ENCODE measurements around the gene ADAP2. TPM values are rescaled to one million over a fixed set of nuclear protein-coding genes. Genes with fewer than 3 reads are reported as not detected.

ADAP2 gene
- 1 to 10 TPM; 1.7 to 2.3 TPM for total RNA-seq
- not detected for polyA plus RNA-seq

GRCh38 chr17:30921544-30922196 is at the start of gene ADAP2:
Gene ADAP2 (plus strand): TSS chr17:30921945. CDS start chr17:30922015, 70 bp downstream.
- H3K9me3 ChIP-seq (ENCODE audit: low read length): no peaks in the 10 kb centered on the region
- no peaks in the 10 kb centered on the region for H3K36me3 ChIP-seq (ENCODE audit: insufficient read depth, low read length)
- peak within 1 kb of the TSS; percentile 20 to 79 (median 68) for H3K4me3 Mint-ChIP-seq
- POLR2A ChIA-PET: no interaction called here
- no peaks in the 10 kb centered on the region for H3K36me3 Mint-ChIP-seq
- H3K9me3 Mint-ChIP-seq: no peaks in the 10 kb centered on the region
- no peak within 1 kb of the TSS for H3K27ac ChIP-seq (ENCODE audit: low read depth, low read length)
- H3K27me3 Mint-ChIP-seq: peaks cover 46 to 47% of the 10 kb centered on the region in 2 donors
- peaks cover 9 to 19% (median 15%) of the 10 kb centered on the region in 3 donors for H3K4me1 Mint-ChIP-seq
- no peaks in the 10 kb centered on the region for H3K4me1 ChIP-seq (ENCODE audit: insufficient read depth, low read length)
- CTCF ChIA-PET: no interaction called here
- H3K27me3 ChIP-seq (ENCODE audit: insufficient read depth, low read length, poor library complexity, severe bottlenecking): peaks cover 11% of the 10 kb centered on the region
- no peak within 1 kb of the TSS for H3K4me3 ChIP-seq (ENCODE audit: low read length)
- no peak for DNase-seq
- H3K27ac Mint-ChIP-seq: peak within 1 kb of the TSS in 1 of 8 donors; percentile 16

GRCh38 chr17:30886187-30886586 is 35.6 kb upstream of the ADAP2 start:
- CTCF ChIA-PET: no interaction called here
- no peak overlapping the region for H3K27ac Mint-ChIP-seq
- Histone ChIP-seq H3K9me3 (ENCODE audit: low read length) (no peaks in the 10 kb centered on the region), H3K4me3 (ENCODE audit: low read length) (no peak overlapping the region), H3K4me1 (ENCODE audit: insufficient read depth, low read length) (no peaks in the 10 kb centered on the region), H3K27me3 (ENCODE audit: insufficient read depth, low read length, poor library complexity, severe bottlenecking) (no peaks in the 10 kb centered on the region), H3K27ac (ENCODE audit: low read depth, low read length) (no peak overlapping the region), H3K36me3 (ENCODE audit: insufficient read depth, low read length) (no peaks in the 10 kb centered on the region)
- peaks cover 0 to 17% (median 2%) of the 10 kb centered on the region in 3 donors for H3K36me3 Mint-ChIP-seq
- no peaks in the 10 kb centered on the region for H3K9me3 Mint-ChIP-seq
- no peaks in the 10 kb centered on the region for H3K27me3 Mint-ChIP-seq
- POLR2A ChIA-PET: no interaction called here
- no peak overlapping the region for H3K4me3 Mint-ChIP-seq
- DNase-seq: no peak
- no peaks in the 10 kb centered on the region for H3K4me1 Mint-ChIP-seq

GRCh38 chr17:30894236-30894635 is 27.5 kb upstream of the ADAP2 start:
- H3K27ac ChIP-seq (ENCODE audit: low read depth, low read length): no peak overlapping the region
- H3K4me3 ChIP-seq (ENCODE audit: low read length): no peak overlapping the region
- DNase-seq: no peak
- Mint-ChIP-seq H3K27me3 (no peaks in the 10 kb centered on the region), H3K27ac (peak overlapping the region in 3 of 8 donors; percentile 7 to 46 (median 16)), H3K4me1 (peaks cover 0 to 3% (median 1%) of the 10 kb centered on the region in 3 donors), H3K36me3 (peaks cover 0 to 38% (median 3%) of the 10 kb centered on the region in 3 donors), H3K4me3 (no peak overlapping the region), H3K9me3 (no peaks in the 10 kb centered on the region)
- no peaks in the 10 kb centered on the region for H3K27me3 ChIP-seq (ENCODE audit: insufficient read depth, low read length, poor library complexity, severe bottlenecking)
- CTCF ChIA-PET: no interaction called here
- H3K36me3 ChIP-seq (ENCODE audit: insufficient read depth, low read length): peaks cover 9% of the 10 kb centered on the region
- no peaks in the 10 kb centered on the region for H3K4me1 ChIP-seq (ENCODE audit: insufficient read depth, low read length)
- POLR2A ChIA-PET: no interaction called here
- no peaks in the 10 kb centered on the region for H3K9me3 ChIP-seq (ENCODE audit: low read length)

GRCh38 chr17:30897311-30897710 is 24.4 kb upstream of the ADAP2 start:
- CTCF ChIA-PET: no interaction called here
- Mint-ChIP-seq H3K27ac (no peak overlapping the region), H3K4me3 (no peak overlapping the region), H3K36me3 (peaks cover 0 to 55% (median 15%) of the 10 kb centered on the region in 3 donors), H3K27me3 (no peaks in the 10 kb centered on the region), H3K9me3 (no peaks in the 10 kb centered on the region), H3K4me1 (peaks cover 16 to 18% (median 18%) of the 10 kb centered on the region in 3 donors)
- Histone ChIP-seq H3K36me3 (ENCODE audit: insufficient read depth, low read length) (peaks cover 10% of the 10 kb centered on the region), H3K4me1 (ENCODE audit: insufficient read depth, low read length) (no peaks in the 10 kb centered on the region), H3K27me3 (ENCODE audit: insufficient read depth, low read length, poor library complexity, severe bottlenecking) (no peaks in the 10 kb centered on the region), H3K9me3 (ENCODE audit: low read length) (no peaks in the 10 kb centered on the region), H3K27ac (ENCODE audit: low read depth, low read length) (no peak overlapping the region), H3K4me3 (ENCODE audit: low read length) (no peak overlapping the region)
- DNase-seq: no peak
- POLR2A ChIA-PET: no interaction called here

GRCh38 chr17:30905742-30906100 is 16.0 kb upstream of the ADAP2 start:
- H3K4me3 Mint-ChIP-seq: peak overlapping the region; percentile 91 to 99 (median 94)
- peak overlapping the region; percentile 84 to 97 (median 95) for H3K27ac Mint-ChIP-seq
- H3K9me3 Mint-ChIP-seq: no peaks in the 10 kb centered on the region
- Histone ChIP-seq H3K9me3 (ENCODE audit: low read length) (no peaks in the 10 kb centered on the region), H3K4me1 (ENCODE audit: insufficient read depth, low read length) (peaks cover 20% of the 10 kb centered on the region), H3K36me3 (ENCODE audit: insufficient read depth, low read length) (peaks cover 3% of the 10 kb centered on the region), H3K27me3 (ENCODE audit: insufficient read depth, low read length, poor library complexity, severe bottlenecking) (no peaks in the 10 kb centered on the region), H3K27ac (ENCODE audit: low read depth, low read length) (peak overlapping the region; percentile 89), H3K4me3 (ENCODE audit: low read length) (peak overlapping the region; percentile 98)
- CTCF ChIA-PET: no interaction called here
- peak in 1 of 5 donors; percentile 1 for DNase-seq
- no peaks in the 10 kb centered on the region for H3K27me3 Mint-ChIP-seq
- peaks cover 0 to 40% (median 16%) of the 10 kb centered on the region in 3 donors for H3K36me3 Mint-ChIP-seq
- POLR2A ChIA-PET: no interaction called here
- H3K4me1 Mint-ChIP-seq: peaks cover 46 to 57% (median 55%) of the 10 kb centered on the region in 3 donors

GRCh38 chr17:30906101-30906911 is 15.4 kb upstream of the ADAP2 start, which contains the start of gene TEFM:
Gene TEFM (minus strand): TSS chr17:30906238. CDS start chr17:30906198, 40 bp downstream.
- H3K27ac Mint-ChIP-seq: peak within 1 kb of the TSS; percentile 84 to 97 (median 95)
- Histone ChIP-seq H3K27ac (ENCODE audit: low read depth, low read length) (peak within 1 kb of the TSS; percentile 89), H3K36me3 (ENCODE audit: insufficient read depth, low read length) (peaks cover 3% of the 10 kb centered on the region), H3K9me3 (ENCODE audit: low read length) (no peaks in the 10 kb centered on the region), H3K4me3 (ENCODE audit: low read length) (peak within 1 kb of the TSS; percentile 98), H3K4me1 (ENCODE audit: insufficient read depth, low read length) (peaks cover 20% of the 10 kb centered on the region), H3K27me3 (ENCODE audit: insufficient read depth, low read length, poor library complexity, severe bottlenecking) (no peaks in the 10 kb centered on the region)
- ChIA-PET POLR2A (no interaction called here), CTCF (no interaction called here)
- no peaks in the 10 kb centered on the region for H3K9me3 Mint-ChIP-seq
- peaks cover 0 to 36% (median 16%) of the 10 kb centered on the region in 3 donors for H3K36me3 Mint-ChIP-seq
- H3K4me3 Mint-ChIP-seq: peak within 1 kb of the TSS; percentile 91 to 99 (median 94)
- peak; percentile 70 to 88 (median 81) for DNase-seq
- no peaks in the 10 kb centered on the region for H3K27me3 Mint-ChIP-seq
- H3K4me1 Mint-ChIP-seq: peaks cover 43 to 53% (median 52%) of the 10 kb centered on the region in 3 donors

GRCh38 chr17:30908717-30909420 is 12.9 kb upstream of the ADAP2 start:
- ChIA-PET POLR2A (no interaction called here), CTCF (interaction anchor here (0.6 to 0.7 kb wide), 2 partner anchors 1092 to 1623 kb away, joined by 3 read pairs; no protein-coding TSS in a partner anchor)
- Histone ChIP-seq H3K36me3 (ENCODE audit: insufficient read depth, low read length) (no peaks in the 10 kb centered on the region), H3K4me1 (ENCODE audit: insufficient read depth, low read length) (peaks cover 20% of the 10 kb centered on the region), H3K4me3 (ENCODE audit: low read length) (no peak overlapping the region), H3K27ac (ENCODE audit: low read depth, low read length) (no peak overlapping the region), H3K9me3 (ENCODE audit: low read length) (no peaks in the 10 kb centered on the region), H3K27me3 (ENCODE audit: insufficient read depth, low read length, poor library complexity, severe bottlenecking) (no peaks in the 10 kb centered on the region)
- no peak for DNase-seq
- Mint-ChIP-seq H3K27me3 (no peaks in the 10 kb centered on the region), H3K27ac (peak overlapping the region in 2 of 8 donors; percentile 47 to 55), H3K9me3 (no peaks in the 10 kb centered on the region), H3K4me1 (peaks cover 27 to 34% (median 33%) of the 10 kb centered on the region in 3 donors), H3K36me3 (peaks cover 0 to 16% (median 2%) of the 10 kb centered on the region in 3 donors), H3K4me3 (peak overlapping the region in 5 of 7 donors; percentile 12 to 72 (median 66))

All from CD8-positive, alpha-beta memory T cell (primary cell).